AG09309 (cell line): ENCODE results near the gene BAD.

Experiments
- DNase-seq: peaks from one replicate; pipeline ENCODE4 v3.0.0-alpha.2; 2010; ENCODE audit warnings: low read depth
- H3K4me3 ChIP-seq: 2 replicates; pipeline ENCODE4 v1.5.1; 2011; ENCODE audit warnings: mild to moderate bottlenecking, low read depth, low read length, moderate library complexity; ENCODE audit not compliant: control insufficient read depth
- CTCF ChIP-seq: IDR thresholded peaks from 2 replicates; pipeline ENCODE4 v1.5.1; 2011; ENCODE audit warnings: mild to moderate bottlenecking, low read depth, low read length, inconsistent platforms; ENCODE audit not compliant: insufficient read depth, control insufficient read depth; ENCODE audit errors: missing control alignments

Gene BAD

GRCh38 chr11:64283092-64283491 lies 1.4 kb downstream of the BAD start:
- H3K4me3 ChIP-seq: no peak overlapping the region
- TF ChIP-seq CTCF: no peak
- no peak for DNase-seq

GRCh38 chr11:64281957-64282770 lies 2.3 kb downstream of the BAD start:
- no peak for DNase-seq

GRCh38 chr11:64278576-64279190 lies 5.8 kb downstream of the BAD start:
- DNase-seq: no peak
- H3K4me3 ChIP-seq: no peak overlapping the region
- TF ChIP-seq CTCF: no peak

More at GRCh38 chr11:64281957-64282770, 2.3 kb downstream of the BAD start:
- TF ChIP-seq CTCF: no peak
- H3K4me3 ChIP-seq: no peak overlapping the region

- no peak overlapping the region for H3K4me3 ChIP-seq
- TF ChIP-seq CTCF: no peak
- no peak for DNase-seq
These were observed 7.6 kb downstream of the BAD start for GRCh38 chr11:64276653-64277431.

GRCh38 chr11:64275841-64276240 lies 8.6 kb downstream of the BAD start:
- TF ChIP-seq CTCF: no peak
- DNase-seq: no peak

GRCh38 chr11:64275031-64275800 lies 9.2 kb downstream of the BAD start:
- no peak overlapping the region for H3K4me3 ChIP-seq
- TF ChIP-seq CTCF: no peak
- no peak for DNase-seq

More at GRCh38 chr11:64275841-64276240, 8.6 kb downstream of the BAD start:
- H3K4me3 ChIP-seq: no peak overlapping the region
